ENCODE measurements around the gene UBLCP1. TPM values are rescaled to one million over a fixed set of nuclear protein-coding genes. Genes with fewer than 3 reads are reported as not detected.

The UBLCP1 gene
- total and polyA plus RNA-seq, 2 of the 8 experiments (the other 6 are each of a cell fraction or from before 2014, with no cell fraction given) = 13.0 to 40.9 TPM

Small RNA genes within 50 kb of the gene (small RNA-seq; reads per million reads assigned to genes)
- gene RF00263 (ENCODE audit: insufficient read depth) (not detected), gene RNU4ATAC2P (ENCODE audit: insufficient read depth) (not detected)

Other genes starting within 250 kb of the UBLCP1 start
- 0.10 and 0.15 TPM in 2 replicates for gene EBF1, start 163.4 kb upstream of the UBLCP1 start, total RNA-seq (2021; fragmentation: NEBNext Ultra II Directional; extraction: Animal tissue kit (Norgen Biotek cat#: 25700))
- 0.12 and 0.16 TPM in 2 replicates for gene EBF1, start 163.4 kb upstream of the UBLCP1 start, polyA plus RNA-seq (2011; rRNA removed)
- gene RNF145, start 53.7 kb upstream of the UBLCP1 start, total RNA-seq (2021; fragmentation: NEBNext Ultra II Directional; extraction: Animal tissue kit (Norgen Biotek cat#: 25700)) = 70.9 and 72.5 TPM in 2 replicates
- 24.4 and 34.2 TPM in 2 replicates for gene RNF145, start 53.7 kb upstream of the UBLCP1 start, polyA plus RNA-seq (2011; rRNA removed)
- gene IL12B, start 67.2 kb downstream of the UBLCP1 start, total RNA-seq (2021; fragmentation: NEBNext Ultra II Directional; extraction: Animal tissue kit (Norgen Biotek cat#: 25700)) = not detected in 2 replicates
- not detected in 2 replicates for gene IL12B, start 67.2 kb downstream of the UBLCP1 start, polyA plus RNA-seq (2011; rRNA removed)

All from H1 (cell line).